Measurements from ENCODE around the gene MEIOB. TPM values are rescaled to one million over a fixed set of nuclear protein-coding genes. Genes with fewer than 3 reads are reported as not detected.

Gene MEIOB
- total and polyA plus RNA-seq, 2 experiments from 2014 or later = 0.14 TPM; not detected in 1

- H2AFZ ChIP-seq = peak overlapping the region; percentile 83
- in situ Hi-C loops (cut with MboI) = no loop called here
- H3K79me2 ChIP-seq (ENCODE audit: insufficient read depth) = peaks cover 56% of the 10 kb centered on the region
- DNase-seq = no peak
- TF ChIP-seq EZH2phosphoT487 (IDR thresholded peaks at IDR 0.05; ENCODE audit: insufficient read depth, low read depth) = no peak
- TF ChIP-seq EZH2 (IDR thresholded peaks at IDR 0.05; ENCODE audit: insufficient read depth, poor library complexity, severe bottlenecking) = no peak
- no peaks in the 10 kb centered on the region for H3K27me3 ChIP-seq (replicated peaks; ENCODE audit: insufficient read depth)
- 48 to 52% methylated on average over 15 of the region's 15 CpGs for WGBS, 2 experiments (ENCODE audit: low coverage in 1 of 2, low lambda C conversion rate in 2 of 2, missing lambda C conversion rate in 2 of 2)
- H3K9ac ChIP-seq = peak overlapping the region; percentile 71
- H3F3A ChIP-seq (ENCODE audit: insufficient read depth) = peaks cover 4% of the 10 kb centered on the region; the same call in 1 of the 2 replicates
- 0 out of 2 replicates have a peak, but pooled peaks cover 7% of the 10 kb centered on the region for H3K36me3 ChIP-seq (ENCODE audit: low read depth)
- no peaks in the 10 kb centered on the region for H3K9me2 ChIP-seq (ENCODE audit: insufficient read depth)
- H3K27ac ChIP-seq = peak overlapping the region; percentile 36; the same call in 1 of the 2 replicates
- no peaks in the 10 kb centered on the region for H3K9me3 ChIP-seq (ENCODE audit: low read depth)
- H3K4me2 ChIP-seq (ENCODE audit: unreplicated experiment) = peak overlapping the region; percentile 96
- peaks cover 17% of the 10 kb centered on the region for H3K4me1 ChIP-seq (ENCODE audit: insufficient read depth)
- no peaks in the 10 kb centered on the region for H4K20me1 ChIP-seq (ENCODE audit: insufficient read depth)
- H3K4me3 ChIP-seq = peak overlapping the region; percentile 97
Observed at GRCh38 chr16:1825381-1825863, 46.5 kb downstream of the MEIOB start.

DNA sequence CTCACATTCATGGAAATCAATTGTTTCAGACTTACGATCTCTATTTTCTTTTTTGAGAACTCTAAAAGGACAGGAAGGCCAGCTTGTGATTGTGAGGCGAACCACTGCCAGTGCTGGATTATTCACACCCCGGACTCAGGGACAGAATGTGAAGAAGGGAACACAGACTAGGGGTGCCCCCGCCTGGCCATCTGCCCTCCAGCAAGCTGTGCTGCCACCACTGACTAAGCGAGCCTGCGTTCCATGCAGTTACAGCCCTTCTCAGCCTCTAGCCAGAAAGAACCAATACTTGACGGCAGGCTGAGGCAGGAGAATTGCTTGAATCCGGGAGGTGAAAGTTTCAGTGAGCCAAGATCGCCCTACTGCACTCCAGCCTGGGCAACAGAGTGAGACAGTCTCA, 48.1 kb downstream of the MEIOB start:
- Histone ChIP-seq H3K4me1 (ENCODE audit: insufficient read depth) (peaks cover 8% of the 10 kb centered on the region), H3K9me2 (ENCODE audit: insufficient read depth) (no peaks in the 10 kb centered on the region), H4K20me1 (ENCODE audit: insufficient read depth) (no peaks in the 10 kb centered on the region), H3K9me3 (ENCODE audit: low read depth) (no peaks in the 10 kb centered on the region), H3K27me3 (replicated peaks; ENCODE audit: insufficient read depth) (no peaks in the 10 kb centered on the region), H3K4me3 (no peak overlapping the region), H3K79me2 (ENCODE audit: insufficient read depth) (peaks cover 40% of the 10 kb centered on the region), H3F3A (ENCODE audit: insufficient read depth) (peaks cover 4% of the 10 kb centered on the region; the same call in 1 of the 2 replicates), H3K9ac (no peak overlapping the region), H3K36me3 (ENCODE audit: low read depth) (no peaks in the 10 kb centered on the region), H2AFZ (no peak overlapping the region), H3K27ac (no peak overlapping the region), H3K4me2 (ENCODE audit: unreplicated experiment) (no peak overlapping the region)
- in situ Hi-C loops (cut with MboI) = no loop called here
- no peak for TF ChIP-seq EZH2phosphoT487 (IDR thresholded peaks at IDR 0.05; ENCODE audit: insufficient read depth, low read depth)
- TF ChIP-seq EZH2 (IDR thresholded peaks at IDR 0.05; ENCODE audit: insufficient read depth, poor library complexity, severe bottlenecking) = no peak
- 84 to 90% methylated on average over 9 of the region's 9 CpGs for WGBS, 2 experiments (ENCODE audit: low coverage in 1 of 2, low lambda C conversion rate in 2 of 2, missing lambda C conversion rate in 2 of 2)
- DNase-seq = no peak

- no peak overlapping the region for H2AFZ ChIP-seq
- 0 out of 2 replicates have a peak, but pooled peaks cover 3% of the 10 kb centered on the region for H3F3A ChIP-seq (ENCODE audit: insufficient read depth)
- 92 to 94% methylated on average over 16 of the region's 16 CpGs for WGBS, 2 experiments (ENCODE audit: low coverage in 1 of 2, low lambda C conversion rate in 2 of 2, missing lambda C conversion rate in 2 of 2)
- H3K36me3 ChIP-seq (ENCODE audit: low read depth) = no peaks in the 10 kb centered on the region
- H3K27me3 ChIP-seq (replicated peaks; ENCODE audit: insufficient read depth) = no peaks in the 10 kb centered on the region
- no peaks in the 10 kb centered on the region for H3K9me3 ChIP-seq (ENCODE audit: low read depth)
- H3K79me2 ChIP-seq (ENCODE audit: insufficient read depth) = peaks cover 30% of the 10 kb centered on the region
- H3K9me2 ChIP-seq (ENCODE audit: insufficient read depth) = no peaks in the 10 kb centered on the region
- no peak overlapping the region for H3K9ac ChIP-seq
- DNase-seq = no peak
- H3K4me2 ChIP-seq (ENCODE audit: unreplicated experiment) = no peak overlapping the region
- TF ChIP-seq EZH2 (IDR thresholded peaks at IDR 0.05; ENCODE audit: insufficient read depth, poor library complexity, severe bottlenecking) (no peak), EZH2phosphoT487 (IDR thresholded peaks at IDR 0.05; ENCODE audit: insufficient read depth, low read depth) (no peak)
- H3K4me3 ChIP-seq = no peak overlapping the region
- no peaks in the 10 kb centered on the region for H4K20me1 ChIP-seq (ENCODE audit: insufficient read depth)
- no peak overlapping the region for H3K27ac ChIP-seq
- no peaks in the 10 kb centered on the region for H3K4me1 ChIP-seq (ENCODE audit: insufficient read depth)
- in situ Hi-C loops (cut with MboI) = no loop called here
Observed at GRCh38 chr16:1822801-1823200, 49.2 kb downstream of the MEIOB start.

DNA sequence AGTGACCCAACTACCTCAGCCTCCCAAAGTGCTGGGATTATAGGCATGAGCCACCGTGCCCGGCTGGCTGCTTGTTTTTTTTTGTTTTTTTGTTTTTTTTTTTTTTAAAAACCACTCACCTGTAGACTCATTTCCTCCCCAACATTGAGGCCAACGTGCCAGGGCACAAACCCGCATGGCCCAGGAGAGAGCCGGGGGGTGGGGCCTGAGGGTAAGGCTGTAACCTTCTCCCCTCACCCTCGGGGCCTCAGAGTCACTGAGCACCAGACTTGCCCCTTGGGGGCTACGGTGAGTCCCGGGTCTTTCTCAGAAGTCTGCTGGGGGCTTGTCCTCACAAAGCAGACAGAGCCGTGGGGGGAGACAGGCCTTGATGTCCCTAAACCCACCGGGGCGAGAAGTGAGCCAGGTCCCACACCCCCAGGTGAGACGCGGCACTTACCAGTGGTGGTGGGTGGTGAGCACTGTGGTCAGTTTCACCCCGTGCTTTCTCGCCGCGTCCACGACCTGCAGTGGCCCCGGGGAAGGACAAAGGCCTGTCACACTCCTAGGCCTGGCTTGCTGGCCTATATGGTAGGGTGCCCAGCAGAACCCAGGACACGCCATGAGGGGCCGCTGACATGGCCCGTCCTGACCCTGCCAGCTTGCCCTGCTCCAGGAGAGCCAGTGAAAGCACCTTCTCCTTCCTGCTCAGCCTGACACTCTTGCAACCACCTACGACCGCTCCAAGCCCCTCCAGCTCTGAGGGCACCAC, 49.9 kb downstream of the MEIOB start:
- H3K9me2 ChIP-seq (ENCODE audit: insufficient read depth) = no peaks in the 10 kb centered on the region
- H3K27me3 ChIP-seq (replicated peaks; ENCODE audit: insufficient read depth) = no peaks in the 10 kb centered on the region
- no peaks in the 10 kb centered on the region for H4K20me1 ChIP-seq (ENCODE audit: insufficient read depth)
- no peak overlapping the region for H3K4me2 ChIP-seq (ENCODE audit: unreplicated experiment)
- no peaks in the 10 kb centered on the region for H3K4me1 ChIP-seq (ENCODE audit: insufficient read depth)
- H3F3A ChIP-seq (ENCODE audit: insufficient read depth) = no peaks in the 10 kb centered on the region
- H3K9me3 ChIP-seq (ENCODE audit: low read depth) = no peaks in the 10 kb centered on the region
- no peaks in the 10 kb centered on the region for H3K36me3 ChIP-seq (ENCODE audit: low read depth)
- in situ Hi-C loops (cut with MboI) = no loop called here
- no peak overlapping the region for H3K9ac ChIP-seq
- no peak overlapping the region for H2AFZ ChIP-seq
- H3K79me2 ChIP-seq (ENCODE audit: insufficient read depth) = peaks cover 26% of the 10 kb centered on the region
- 93 to 94% methylated on average over 21 to 24 of the region's 24 CpGs for WGBS, 2 experiments (ENCODE audit: low coverage in 1 of 2, low lambda C conversion rate in 2 of 2, missing lambda C conversion rate in 2 of 2)
- TF ChIP-seq EZH2phosphoT487 (IDR thresholded peaks at IDR 0.05; ENCODE audit: insufficient read depth, low read depth) (no peak), EZH2 (IDR thresholded peaks at IDR 0.05; ENCODE audit: insufficient read depth, poor library complexity, severe bottlenecking) (no peak)
- no peak overlapping the region for H3K27ac ChIP-seq
- no peak for DNase-seq
- H3K4me3 ChIP-seq = no peak overlapping the region
